HCT116 (cell line): ENCODE data around the gene SLC44A4. TPM values are rescaled to one million over a fixed set of nuclear protein-coding genes. Genes with fewer than 3 reads are reported as not detected.

Source experiments
- ATAC-seq: fragments of 200-7000 bp; cut with Tn5 transposase; 2 replicates; pipeline ENCODE4 v1.9.1; 2020; ENCODE audit warnings: mild to moderate bottlenecking, moderate library complexity
- BruUV-seq: library from RNA; stranded (reverse); fragments of 400-500 nt; replicated peaks from 2 replicates; lab custom pipeline; 2021; lab: Mats Ljungman, UMichigan
- CTCF ChIA-PET: fragments of 300-600 bp; sonication (Branson Sonifier 250); formaldehyde crosslinking; loops from one replicate; lab custom pipeline; 2021; ENCODE audit warnings: antibody characterized with exemption; lab: Charles Lee
- POLR2A ChIA-PET: fragments of 300-600, 350-600 bp; sonication (Branson Sonifier 250); formaldehyde crosslinking; loops from one replicate; lab custom pipeline; 2021; ENCODE audit warnings: antibody characterized with exemption; lab: Charles Lee
- RAD21 ChIA-PET, 2 experiments: fragments of 300-600 bp; sonication (Branson Sonifier 250); formaldehyde crosslinking; loops; one replicate each; lab custom pipeline; 2023; ENCODE audit warnings: low total read pairs in 2 of 2; ENCODE audit not compliant: uncharacterized antibody in 2 of 2, unreplicated experiment in 2 of 2, low non-redundant PET in 1 of 2; lab: Charles Lee
- DNase-seq: peaks from one replicate; pipeline ENCODE4 v3.0.0-alpha.2; 2010; ENCODE audit warnings: low read depth, low spot score
- H2AFZ ChIP-seq: fragments of 200-600 bp; shearing (Covaris generic), sonication (generic); 2 replicates; pipeline ENCODE4 v1.6.1; 2017; ENCODE audit warnings: low read depth, mixed run types, mixed read lengths, antibody characterized with exemption, low read length; ENCODE audit not compliant: poor library complexity, severe bottlenecking
- H3K27ac ChIP-seq: 2 replicates; pipeline ENCODE4 v1.5.1; 2012; ENCODE audit warnings: low read depth, low read length
- H3K27me3 ChIP-seq: fragments of 200-600 bp; sonication (generic); 2 replicates; pipeline ENCODE4 v1.6.1; 2016; ENCODE audit warnings: mixed run types, low read length, mixed read lengths; ENCODE audit not compliant: insufficient read depth
- H3K36me3 ChIP-seq, 2 experiments: fragments of 200-500 bp in 1 of 2; fragments of 200-600 bp in 1 of 2; sonication (Bioruptor generic) in 1 of 2; sonication (generic) in 1 of 2; 2 replicates each; pipeline versions ENCODE4 v1.5.1 to v1.6.1; 2014 to 2016; ENCODE audit warnings: low read length in 2 of 2, inconsistent platforms in 1 of 2, mixed read lengths in 1 of 2, mixed run types in 1 of 2; ENCODE audit not compliant: insufficient read depth in 2 of 2, control insufficient read depth in 1 of 2
- H3K4me1 ChIP-seq, 2 experiments: fragments of 200-600 bp in 1 of 2; sonication (generic) in 1 of 2; 2 replicates each; pipeline versions ENCODE4 v1.5.1 to v1.6.1; 2012 to 2017; ENCODE audit warnings: low read length in 2 of 2, inconsistent platforms in 1 of 2, mild to moderate bottlenecking in 1 of 2, mixed read lengths in 1 of 2, mixed run types in 1 of 2, moderate library complexity in 1 of 2; ENCODE audit not compliant: insufficient read depth in 2 of 2, control insufficient read depth in 1 of 2
- H3K4me2 ChIP-seq: fragments of 200-600 bp; sonication (generic); 2 replicates; pipeline ENCODE4 v1.6.1; 2017; ENCODE audit warnings: mixed run types, low read length, mixed read lengths
- H3K4me3 ChIP-seq, 2 experiments: fragments of 200-600 bp in 1 of 2; sonication (generic) in 1 of 2; replicated peaks in 1 of 2; 2 replicates each; pipeline ENCODE4 v1.5.1; 2011 to 2016; ENCODE audit warnings: low read length in 2 of 2, control low read depth in 1 of 2, low read depth in 1 of 2, mild to moderate bottlenecking in 1 of 2, mixed read lengths in 1 of 2, mixed run types in 1 of 2
- H3K79me2 ChIP-seq: fragments of 200-600 bp; sonication (generic); 2 replicates; pipeline ENCODE4 v1.6.1; 2017; ENCODE audit warnings: mild to moderate bottlenecking, mixed run types, low read length, moderate library complexity, mixed read lengths; ENCODE audit not compliant: insufficient read depth
- H3K9ac ChIP-seq: fragments of 200-600 bp; sonication (generic); 2 replicates; pipeline ENCODE4 v1.6.1; 2016; ENCODE audit warnings: low read length, mixed read lengths
- H3K9me2 ChIP-seq: fragments of 200-600 bp; sonication (generic), shearing (Covaris generic); 2 replicates; pipeline ENCODE4 v1.6.1; 2017; ENCODE audit warnings: mixed run types, mild to moderate bottlenecking, moderate library complexity; ENCODE audit not compliant: insufficient read depth
- H3K9me3 ChIP-seq, 2 experiments: fragments of 200-500 bp in 1 of 2; fragments of 200-600 bp in 1 of 2; sonication (Bioruptor generic) in 1 of 2; sonication (generic) in 1 of 2; 2 replicates each; pipeline ENCODE4 v1.6.1; 2014 to 2017; ENCODE audit warnings: low read length in 2 of 2, mixed read lengths in 2 of 2, inconsistent platforms in 1 of 2, low read depth in 1 of 2, mild to moderate bottlenecking in 1 of 2, mixed run types in 1 of 2, moderate library complexity in 1 of 2; ENCODE audit not compliant: control insufficient read depth in 1 of 2, insufficient read depth in 1 of 2
- H4K20me1 ChIP-seq: fragments of 200-600 bp; sonication (generic), shearing (Covaris generic); 2 replicates; pipeline ENCODE4 v1.6.1; 2017; ENCODE audit warnings: mixed run types, mild to moderate bottlenecking, moderate library complexity; ENCODE audit not compliant: insufficient read depth
- ATF3 ChIP-seq: IDR thresholded peaks from 2 replicates; pipeline ENCODE4 v1.6.1; 2012
- CBX3 ChIP-seq: IDR thresholded peaks from 2 replicates; pipeline ENCODE4 v1.6.1; 2012; ENCODE audit warnings: low read depth
- CTCF ChIP-seq, 3 experiments: fragments of 200-600 bp in 1 of 3; sonication (generic) in 1 of 3; IDR thresholded peaks in 2 of 3; conservative IDR thresholded peaks in 1 of 3; 2 replicates each; pipeline ENCODE4 v1.5.1; 2012 to 2017; ENCODE audit warnings: low read depth in 2 of 3, low read length in 2 of 3, antibody characterized with exemption in 1 of 3, borderline replicate concordance in 1 of 3, control low read depth in 1 of 3, mild to moderate bottlenecking in 1 of 3, mixed read lengths in 1 of 3, mixed run types in 1 of 3, moderate library complexity in 1 of 3; ENCODE audit not compliant: insufficient read depth in 1 of 3
- EZH2 ChIP-seq: fragments of 200-600 bp; sonication (generic); IDR thresholded peaks from 2 replicates; pipeline ENCODE4 v1.6.1; 2017; ENCODE audit warnings: antibody characterized with exemption, mixed run types
- FOSL1 ChIP-seq: IDR thresholded peaks from 2 replicates; pipeline ENCODE4 v1.6.1; 2012; ENCODE audit warnings: low read depth
- MAX ChIP-seq: IDR thresholded peaks from 2 replicates; pipeline ENCODE4 v1.6.1; 2012
- POLR2A ChIP-seq: IDR thresholded peaks from 2 replicates; pipeline ENCODE4 v1.7.0; 2011; ENCODE audit warnings: borderline replicate concordance; ENCODE audit not compliant: insufficient read depth, insufficient read length; ENCODE audit errors: extremely low read depth
- RAD21 ChIP-seq: IDR thresholded peaks from 2 replicates; pipeline ENCODE4 v1.6.1; 2012; ENCODE audit warnings: low read depth, mild to moderate bottlenecking
- REST ChIP-seq: IDR thresholded peaks from 2 replicates; pipeline ENCODE4 v1.6.1; 2012; ENCODE audit warnings: low read depth
- SP1 ChIP-seq: IDR thresholded peaks from 2 replicates; pipeline ENCODE4 v1.6.1; 2012; ENCODE audit warnings: low read depth
- ZFX ChIP-seq: fragments of 450-650 bp; IDR thresholded peaks from 2 replicates; pipeline ENCODE4 v1.6.1; 2017
- intact Hi-C: fragments of 100-400 bp; cut with micrococcal nuclease; formaldehyde crosslinking; loops from 2 replicates; pipeline ENCODE4 v1.10.0; 2022
- total RNA-seq: library from RNA; stranded (reverse); gene quantifications from one replicate; pipeline ENCODE4 v1.2.1, GENCODE V29; 2021; ENCODE audit not compliant: unreplicated experiment

Gene SLC44A4
- total RNA-seq, 1 experiment from 2014 or later = 0.74 TPM

- TF ChIP-seq ZFX (no peak), POLR2A (no peak), RAD21 (no peak), ATF3 (no peak), CBX3 (no peak), SP1 (no peak)
- peaks cover 24 to 50% of the 10 kb centered on the region in 2 experiments; a peak in 3 of 4 replicates for H3K36me3 ChIP-seq
- H2AFZ ChIP-seq = no peak overlapping the region
- H3K79me2 ChIP-seq = peaks cover 50% of the 10 kb centered on the region
- no peaks in the 10 kb centered on the region for H3K27me3 ChIP-seq
- ChIA-PET CTCF (no interaction called here), POLR2A (interaction anchor here (0.6 to 2.3 kb wide), 4 partner anchors 10 to 387 kb away, joined by 3 to 11 read pairs (median 4); partner anchors contain the start of gene HSPA1B), RAD21 (no interaction called here)
- peaks cover 31% of the 10 kb centered on the region for H4K20me1 ChIP-seq
- no TSS peak for BruUV-seq
- ATAC-seq (no peak), DNase-seq (no peak)
- H3K4me1 ChIP-seq = peaks cover 14 to 39% of the 10 kb centered on the region in 2 experiments; a peak in 3 of 4 replicates
- peak overlapping the region; percentile 93 for H3K27ac ChIP-seq
- peak overlapping the region; percentile 98 to 99 for H3K4me3 ChIP-seq
- no peaks in the 10 kb centered on the region for H3K9me2 ChIP-seq
- intact Hi-C loops = loop anchor here (10.0 kb wide), 1 partner anchor 293 kb away; the partner anchor contains the start of genes ATP6V1G2, DDX39B and NFKBIL1
- peak overlapping the region; percentile 100 for H3K9ac ChIP-seq
- peak overlapping the region; percentile 94 for H3K4me2 ChIP-seq
- H3K9me3 ChIP-seq = no peaks in the 10 kb centered on the region
These were observed 41.3 kb downstream of the SLC44A4 start for GRCh38 chr6:31837369-31838113.

GRCh38 chr6:31836474-31837368, 42.1 kb downstream of the SLC44A4 start:
- peaks cover 53% of the 10 kb centered on the region for H3K79me2 ChIP-seq
- ChIA-PET RAD21 (interaction anchor here in 1 of 2 experiments (0.6 kb wide), 1 partner anchor 66 kb away, joined by 3 read pairs; no protein-coding TSS in a partner anchor), CTCF (no interaction called here), POLR2A (interaction anchor here (0.6 to 2.2 kb wide), 3 partner anchors 9 to 26 kb away, joined by 3 to 11 read pairs (median 3); partner anchors contain the start of gene HSPA1B)
- DNase-seq (no peak), ATAC-seq (no peak)
- no peaks in the 10 kb centered on the region for H3K27me3 ChIP-seq
- peaks cover 15 to 44% of the 10 kb centered on the region in 2 experiments; a peak in 3 of 4 replicates for H3K4me1 ChIP-seq
- H3K4me2 ChIP-seq = peak overlapping the region; percentile 94
- no TSS peak for BruUV-seq
- no peak overlapping the region for H2AFZ ChIP-seq
- peak overlapping the region; percentile 98 to 99 for H3K4me3 ChIP-seq
- no peaks in the 10 kb centered on the region for H3K9me2 ChIP-seq
- H3K36me3 ChIP-seq = peaks cover 24 to 50% of the 10 kb centered on the region in 2 experiments; a peak in 3 of 4 replicates
- intact Hi-C loops = loop anchor here (10.0 kb wide), 1 partner anchor 292 kb away; the partner anchor contains the start of genes ATP6V1G2, DDX39B and NFKBIL1
- H4K20me1 ChIP-seq = peaks cover 31% of the 10 kb centered on the region
- no peaks in the 10 kb centered on the region for H3K9me3 ChIP-seq
- H3K27ac ChIP-seq = peak overlapping the region; percentile 93
- H3K9ac ChIP-seq = peak overlapping the region; percentile 100
- TF ChIP-seq REST (no peak), MAX (no peak), RAD21 (no peak), EZH2 (no peak), ZFX (no peak), FOSL1 (no peak), CTCF (IDR thresholded peaks at IDR 0.05 in 2 of 3, conservative IDR thresholded peaks at IDR 0.05 in 1 of 3; ENCODE audit: borderline replicate concordance in 1 of 3, insufficient read depth in 1 of 3, low read depth in 2 of 3, low read length in 2 of 3) (no peak)
